Inflammatory macrophage (primary cell): Measurements from ENCODE around the gene THSD4.
"Not testable (repeated sequence)": the region's sequence is repeated elsewhere in the genome, so short reads cannot be mapped to it uniquely, and the experiment has no call there.

Source experiments
- DNase-seq, 2 donors: peaks; one replicate each; pipeline ENCODE4 v3.0.0-alpha.2; 2020 to 2022

THSD4 gene

GRCh38 chr15:71639471-71639870, 524.2 kb downstream of the THSD4 start:
- no peak for DNase-seq

DNA sequence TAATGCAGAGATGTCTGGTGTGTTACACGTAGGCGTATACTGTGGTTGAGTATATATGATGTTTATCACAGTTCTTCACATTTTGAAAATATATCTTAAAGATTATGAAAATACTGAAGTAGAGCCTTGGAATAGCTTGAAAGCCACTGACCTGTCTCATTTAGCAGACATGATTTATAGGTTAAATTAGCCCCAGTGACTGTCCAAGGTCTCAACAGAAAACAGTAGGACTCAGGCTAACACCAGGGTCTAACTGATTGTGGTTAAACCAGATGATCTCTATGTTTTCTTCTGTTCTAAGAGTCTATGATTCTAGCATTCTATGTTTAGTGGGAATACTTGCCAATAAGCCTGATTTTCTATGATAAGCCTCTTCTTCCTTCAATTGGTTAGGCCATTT, 528.6 kb downstream of the THSD4 start:
- no peak for DNase-seq

- no peak for DNase-seq
These were observed 531.7 kb downstream of the THSD4 start for GRCh38 chr15:71646767-71647486.

GRCh38 chr15:71647487-71647808, 532.2 kb downstream of the THSD4 start:
- DNase-seq: no peak

DNA sequence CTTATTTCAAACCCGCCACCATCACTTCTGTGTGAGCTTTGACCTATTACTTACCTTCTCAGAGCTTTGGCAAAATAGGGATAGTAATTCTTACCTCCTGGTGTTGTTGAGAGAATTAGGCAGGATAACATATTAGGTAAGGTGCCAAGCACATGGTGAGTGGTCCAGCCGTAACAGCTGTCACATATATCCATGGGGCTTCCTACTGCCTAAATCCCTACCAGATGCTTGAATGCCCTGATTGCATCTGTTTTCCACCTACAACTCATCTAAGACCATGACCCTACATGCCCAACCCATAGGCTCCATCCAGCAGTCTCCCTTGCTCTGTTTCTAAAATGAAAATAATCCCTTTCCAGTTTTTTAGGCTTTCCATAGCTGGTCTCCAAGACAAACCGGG, 532.8 kb downstream of the THSD4 start:
- DNase-seq: no peak

DNA sequence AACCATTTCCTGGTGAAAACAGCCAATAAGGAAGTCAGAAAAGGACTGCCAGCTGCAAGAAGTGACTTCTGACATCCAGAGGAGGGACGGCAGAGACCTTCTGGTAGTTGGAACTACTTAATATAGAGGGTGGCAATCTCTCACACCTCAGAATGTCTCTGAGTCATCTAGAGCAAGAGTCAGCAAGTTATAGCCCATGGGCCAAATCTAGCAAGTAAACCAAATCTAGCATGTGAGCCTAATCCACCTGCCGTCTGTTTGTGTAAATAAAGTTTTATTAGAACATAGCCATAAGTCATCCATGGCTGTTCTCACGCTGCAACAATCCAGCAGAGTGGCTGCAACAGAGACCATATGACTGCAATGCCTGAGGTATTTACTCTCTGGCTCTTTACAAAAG, 534.6 kb downstream of the THSD4 start:
- DNase-seq: no peak

DNA sequence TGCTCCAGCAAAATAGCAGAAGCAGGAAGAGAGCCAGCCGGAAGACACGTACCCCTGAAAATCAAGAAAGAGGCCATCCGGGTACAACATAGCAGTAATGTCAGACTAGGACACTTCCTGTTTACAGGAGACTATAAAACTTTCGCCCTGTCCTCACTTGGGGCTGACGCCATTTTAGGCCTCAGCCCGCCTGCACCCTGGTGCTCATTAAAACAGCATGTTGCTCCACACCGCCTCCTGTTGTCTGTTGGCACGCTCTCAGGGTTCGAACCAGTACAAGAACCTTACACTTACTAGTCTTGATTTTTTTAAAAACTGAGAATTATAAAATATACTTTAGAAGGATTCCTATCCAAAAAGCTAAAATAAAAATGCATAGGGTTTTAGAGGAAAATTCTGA, 535.3 kb downstream of the THSD4 start:
- DNase-seq: no peak

GRCh38 chr15:71651750-71652186, 536.5 kb downstream of the THSD4 start:
- DNase-seq: peak; percentile 4 to 14

- no peak for DNase-seq
These were observed 538.9 kb downstream of the THSD4 start for GRCh38 chr15:71654042-71654719.

- DNase-seq: no peak
These were observed 539.5 kb downstream of the THSD4 start for GRCh38 chr15:71654720-71655174.

DNA sequence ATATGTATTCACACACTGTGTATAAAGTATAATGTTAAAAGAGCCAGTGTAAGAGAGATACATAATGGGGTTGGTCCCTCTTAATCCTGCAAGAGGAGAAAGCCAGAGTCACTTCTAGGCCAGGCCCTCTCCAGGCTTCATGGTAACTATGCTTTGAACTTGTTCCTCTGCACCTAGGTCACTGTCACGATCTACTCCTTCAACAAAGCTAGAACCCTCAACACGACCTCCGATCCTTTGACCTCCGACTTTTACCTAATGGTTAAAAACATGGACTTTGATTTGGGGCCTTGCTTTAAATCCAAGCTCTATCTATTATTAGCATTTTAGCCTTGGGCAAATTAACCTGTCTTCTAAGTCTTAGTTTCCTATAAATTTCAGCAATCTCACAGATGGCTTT, 541.2 kb downstream of the THSD4 start:
- no peak for DNase-seq

DNA sequence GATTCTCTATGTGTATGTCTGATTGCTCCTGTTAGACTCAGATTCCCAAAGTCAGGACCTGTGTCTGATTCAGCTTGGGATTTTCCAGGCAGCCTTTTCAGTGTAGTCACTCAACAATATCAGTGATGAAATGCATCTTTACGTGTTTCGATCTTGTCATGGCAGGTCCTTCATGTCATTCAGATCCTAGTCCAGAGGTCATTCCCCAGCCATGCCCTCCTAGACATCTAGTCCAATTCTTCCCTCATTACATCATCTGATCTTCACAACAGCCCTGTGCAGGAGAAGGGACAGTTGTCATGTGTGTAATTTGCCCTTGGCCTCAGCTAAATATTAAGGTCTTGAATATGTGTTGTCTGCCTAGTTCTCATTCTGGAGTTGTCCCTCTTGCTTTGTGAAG, 541.9 kb downstream of the THSD4 start:
- no peak for DNase-seq

- DNase-seq: no peak
These were observed 542.8 kb downstream of the THSD4 start for GRCh38 chr15:71658036-71658435.

DNA sequence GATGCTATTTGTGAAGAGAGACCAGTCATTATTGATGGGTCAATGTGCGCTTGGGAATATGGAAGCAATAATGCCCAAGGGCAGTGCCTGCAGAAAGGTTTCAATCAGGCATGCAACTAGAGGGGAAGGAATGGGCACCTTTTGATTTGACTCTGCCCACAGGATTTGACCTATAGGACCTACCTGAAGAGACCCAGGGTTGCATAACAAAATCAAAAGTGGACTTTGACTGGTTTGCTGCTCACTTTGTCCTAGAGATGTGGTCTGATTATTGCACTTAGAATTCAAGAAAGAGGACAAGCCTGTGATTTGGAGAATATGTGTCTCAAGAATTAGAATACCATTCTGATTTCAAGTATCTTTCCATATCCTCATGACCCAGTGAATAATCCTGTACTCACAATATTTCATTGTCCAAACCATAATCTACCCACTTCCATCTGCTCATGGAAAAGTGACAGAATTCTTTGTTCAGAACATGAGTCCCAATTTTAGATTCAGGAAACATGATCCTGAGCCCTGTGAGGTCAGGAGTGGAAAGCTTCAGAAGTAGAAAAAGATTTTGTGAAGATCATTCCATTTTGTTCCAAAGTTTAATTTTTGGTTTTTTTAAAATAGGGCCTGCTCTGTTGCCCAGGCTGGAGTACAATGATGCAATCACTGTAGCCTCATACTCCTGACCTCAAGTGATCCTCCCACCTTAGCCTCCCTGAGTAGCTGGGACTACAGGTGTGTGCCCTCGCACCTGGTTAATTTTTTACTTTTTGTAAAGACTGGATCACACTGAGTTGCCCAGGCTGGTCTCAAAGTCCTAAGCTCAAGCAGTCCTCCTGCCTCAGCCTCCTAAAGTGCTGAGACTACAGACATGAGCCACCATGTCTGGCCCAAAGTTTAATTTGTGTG, 543.8 kb downstream of the THSD4 start:
- no peak for DNase-seq

DNA sequence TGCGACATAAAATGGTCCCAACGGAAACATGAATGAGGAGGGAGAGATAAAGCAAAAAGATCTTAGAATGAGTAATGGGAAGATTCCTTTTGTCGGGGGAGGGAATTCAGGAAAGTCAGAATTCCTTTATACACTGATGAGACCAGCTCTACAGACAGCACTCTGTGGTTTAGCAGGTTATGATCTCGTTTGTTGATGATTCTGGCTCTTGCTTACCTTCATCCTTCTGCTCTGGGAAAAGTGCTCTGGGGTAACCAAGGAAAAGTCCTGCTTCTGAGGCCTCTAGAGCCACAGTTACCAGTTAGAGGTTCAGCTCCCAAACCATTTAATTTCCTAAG, 544.4 kb downstream of the THSD4 start:
- no peak for DNase-seq

DNA sequence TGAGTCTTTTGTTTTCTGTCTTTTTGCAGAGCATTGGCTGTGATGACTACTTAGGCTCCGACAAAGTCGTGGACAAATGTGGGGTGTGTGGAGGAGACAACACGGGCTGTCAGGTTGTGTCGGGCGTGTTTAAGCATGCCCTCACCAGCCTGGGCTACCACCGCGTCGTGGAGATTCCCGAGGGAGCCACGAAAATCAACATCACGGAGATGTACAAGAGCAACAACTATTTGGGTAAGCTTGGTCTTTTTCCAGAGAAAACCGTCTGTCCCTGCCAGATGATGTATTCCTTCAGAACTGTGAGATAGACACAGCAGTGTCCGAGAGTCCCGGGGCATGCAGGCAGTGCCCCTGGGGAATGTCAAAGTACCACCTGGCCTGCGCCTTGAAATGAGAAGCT, 545.2 kb downstream of the THSD4 start:
- DNase-seq: no peak

DNA sequence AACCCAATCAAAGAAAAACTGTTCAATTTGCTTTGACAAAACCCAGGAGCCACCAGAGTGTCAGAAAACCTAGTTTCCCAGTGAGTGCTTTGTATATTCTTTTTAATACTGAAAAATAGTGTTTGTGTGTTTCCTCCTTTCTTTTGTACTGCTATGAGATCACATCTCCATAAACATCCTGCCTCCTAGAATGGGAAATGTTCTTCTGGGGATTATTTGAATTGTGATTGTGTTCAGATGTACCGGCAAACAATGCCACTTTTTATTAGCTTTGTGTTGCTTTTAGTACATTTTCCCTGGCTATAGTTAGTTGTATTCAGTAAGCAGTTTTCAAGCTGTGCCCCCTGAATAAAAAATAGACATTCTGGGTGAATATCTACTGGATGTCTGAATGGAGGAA, 547.0 kb downstream of the THSD4 start:
- no peak for DNase-seq

- DNase-seq: no peak
These were observed 549.4 kb downstream of the THSD4 start for GRCh38 chr15:71664622-71665021.

DNA sequence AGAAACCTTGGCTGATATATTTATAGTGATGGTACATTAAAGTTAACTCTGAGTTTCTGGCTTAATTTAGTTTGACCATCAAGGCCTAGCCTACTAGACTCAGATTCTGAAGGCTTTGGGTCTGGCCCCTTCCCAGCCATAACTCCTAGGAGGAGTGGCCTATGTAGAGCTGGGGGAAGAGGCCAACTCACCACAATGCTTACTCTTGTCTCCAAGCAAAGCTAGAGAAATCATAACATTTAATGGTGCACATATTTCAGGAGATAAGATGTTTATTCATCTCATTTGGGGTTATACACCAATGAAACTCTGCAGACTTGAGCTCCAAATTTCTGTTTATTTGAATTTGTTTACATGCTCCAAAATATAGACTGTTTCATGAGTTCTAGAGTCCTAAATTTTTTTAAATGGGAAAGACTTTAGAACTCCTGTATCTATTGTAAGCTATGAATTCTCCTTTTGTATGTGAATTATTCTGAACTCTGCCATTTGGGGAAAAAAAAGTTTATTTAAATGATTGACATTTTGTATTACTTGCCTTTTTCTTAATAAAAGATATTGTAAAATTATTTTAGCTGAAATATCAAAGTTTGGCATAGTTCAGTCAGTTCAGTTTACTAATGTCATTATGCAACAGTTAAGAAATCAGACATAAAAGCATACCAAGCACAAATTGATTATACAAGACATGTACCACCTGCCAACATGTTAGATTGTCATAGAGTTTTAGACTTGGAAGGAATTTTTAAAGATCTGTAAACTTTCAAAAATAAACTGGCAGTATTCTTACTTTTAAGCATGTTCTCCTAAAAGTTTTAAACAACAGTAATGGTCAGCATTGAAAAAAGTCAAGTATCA, 551.7 kb downstream of the THSD4 start:
- no peak for DNase-seq

- DNase-seq: no peak
These were observed 554.4 kb downstream of the THSD4 start for GRCh38 chr15:71669688-71670087.

DNA sequence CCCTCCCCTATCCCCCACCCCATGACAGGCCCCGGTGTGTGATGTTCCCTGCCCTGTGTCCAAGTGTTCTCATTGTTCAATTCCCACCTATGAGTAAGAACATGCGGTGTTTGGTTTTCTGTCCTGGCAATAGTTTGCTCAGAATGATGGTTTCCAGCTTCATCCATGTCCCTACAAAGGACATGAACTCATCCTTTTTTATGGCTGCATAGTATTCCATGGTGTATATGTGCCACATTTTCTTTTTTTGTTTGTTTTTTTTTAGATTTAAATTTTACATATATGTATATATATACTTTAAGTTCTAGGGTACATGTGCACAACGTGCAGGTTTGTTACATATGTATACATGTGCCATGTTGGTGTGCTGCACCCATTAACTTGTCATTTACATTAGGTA, 555.0 kb downstream of the THSD4 start:
- DNase-seq: not testable (repeated sequence)

DNA sequence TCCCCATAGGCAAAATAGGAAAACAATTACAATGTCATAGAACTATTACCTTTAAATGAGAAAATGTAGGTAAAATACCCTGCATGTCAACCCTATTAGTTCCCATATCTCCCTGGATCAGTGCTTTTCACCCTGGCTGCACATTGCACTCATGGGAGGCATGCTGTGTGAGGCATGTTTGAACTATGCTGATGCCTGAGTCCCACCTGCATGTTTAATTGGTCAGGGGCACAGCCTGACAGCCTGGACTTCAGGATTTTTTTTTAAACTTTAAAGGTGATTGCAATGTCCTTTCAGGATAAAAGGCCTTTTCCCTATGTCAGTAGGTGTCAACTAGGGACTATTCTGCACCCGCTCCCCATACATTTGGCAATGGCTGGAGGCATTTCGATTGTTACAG, 559.1 kb downstream of the THSD4 start:
- DNase-seq: no peak

DNA sequence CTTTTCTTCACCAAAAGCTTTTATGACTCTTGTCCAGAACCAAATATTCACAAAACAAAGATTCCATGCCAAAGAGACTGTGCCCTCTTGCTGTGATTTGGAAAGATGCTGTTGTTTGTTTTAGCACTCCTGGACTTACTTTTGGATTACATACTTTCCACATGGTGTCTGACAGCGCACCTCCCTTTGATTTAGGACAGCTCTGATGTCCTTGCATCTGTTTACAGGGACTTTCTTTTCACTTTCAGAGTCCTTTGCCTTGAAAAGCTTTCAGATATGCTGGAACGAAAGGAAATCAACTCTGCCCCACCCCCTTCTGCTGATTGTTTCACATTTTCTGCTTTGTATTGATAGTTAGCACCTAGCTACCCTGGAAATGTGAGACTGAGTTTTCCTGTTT, 562.1 kb downstream of the THSD4 start:
- no peak for DNase-seq
